Measurements from ENCODE around the gene PRELID1.

The PRELID1 gene

GRCh38 chr5:177314376-177315342 lies 11.1 kb downstream of the PRELID1 start:
- no peak for DNase-seq

- DNase-seq = no peak
Measured at GRCh38 chr5:177315411-177315810, 11.8 kb downstream of the PRELID1 start.

- DNase-seq = no peak
Measured at GRCh38 chr5:177316005-177316404, 12.4 kb downstream of the PRELID1 start.

- DNase-seq = peak; percentile 79
Measured at GRCh38 chr5:177317959-177318377, 14.4 kb downstream of the PRELID1 start.

- DNase-seq = no peak
Measured at GRCh38 chr5:177319913-177320588, 16.5 kb downstream of the PRELID1 start.

GRCh38 chr5:177320879-177321278 lies 17.3 kb downstream of the PRELID1 start:
- peak; percentile 72 for DNase-seq

- no peak for DNase-seq
Measured at GRCh38 chr5:177325868-177326381, 22.3 kb downstream of the PRELID1 start.

GRCh38 chr5:177327539-177328522 lies 24.2 kb downstream of the PRELID1 start:
- DNase-seq = peak; percentile 15

GRCh38 chr5:177328545-177329231 lies 25.1 kb downstream of the PRELID1 start:
- DNase-seq = no peak

GRCh38 chr5:177329883-177330282 lies 26.3 kb downstream of the PRELID1 start:
- no peak for DNase-seq

GRCh38 chr5:177330991-177331842 lies 27.6 kb downstream of the PRELID1 start:
- DNase-seq = no peak

- no peak for DNase-seq
Measured at GRCh38 chr5:177332031-177332895, 28.7 kb downstream of the PRELID1 start.

GRCh38 chr5:177332896-177333260 lies 29.3 kb downstream of the PRELID1 start:
- DNase-seq = no peak

GRCh38 chr5:177333420-177334154 lies 30.0 kb downstream of the PRELID1 start:
- no peak for DNase-seq

GRCh38 chr5:177334155-177334551 lies 30.6 kb downstream of the PRELID1 start:
- no peak for DNase-seq

- DNase-seq = no peak
Measured at GRCh38 chr5:177334781-177335700, 31.4 kb downstream of the PRELID1 start.

- DNase-seq = no peak
Measured at GRCh38 chr5:177335701-177336065, 32.1 kb downstream of the PRELID1 start.

GRCh38 chr5:177336112-177336511 lies 32.5 kb downstream of the PRELID1 start:
- peak; percentile 61 for DNase-seq

All from inflammatory macrophage treated with lipopolysaccharide for 4 hours (primary cell).